NCI-H446 (cell line): Measurements from ENCODE around the gene SEC23B.
A peak's percentile ranks its signal among the peaks of the same experiment; 100 is the strongest.
"Not testable (repeated sequence)": the region's sequence is repeated elsewhere in the genome, so short reads cannot be mapped to it uniquely, and the experiment has no call there.

Experiments used
- DNase-seq, 2 experiments: peaks; one replicate each; lab custom pipeline; 2025; lab: John Stamatoyannopoulos, UW

Gene SEC23B

GRCh38 chr20:18524646-18525045, 16.9 kb downstream of the SEC23B start:
- DNase-seq = no peak

- DNase-seq = not testable (repeated sequence)
Measured at GRCh38 chr20:18526761-18527160, 19.0 kb downstream of the SEC23B start.

- DNase-seq = no peak
Measured at GRCh38 chr20:18527339-18527738, 19.6 kb downstream of the SEC23B start.

- DNase-seq = no peak
Measured at GRCh38 chr20:18527836-18528235, 20.1 kb downstream of the SEC23B start.

- DNase-seq = no peak
Measured at GRCh38 chr20:18529041-18529440, 21.3 kb downstream of the SEC23B start.

- no peak for DNase-seq
Measured at GRCh38 chr20:18532626-18533025, 24.9 kb downstream of the SEC23B start.

GRCh38 chr20:18533491-18533890, 25.8 kb downstream of the SEC23B start:
- no peak for DNase-seq

- DNase-seq = no peak
Measured at GRCh38 chr20:18533978-18534644, 26.4 kb downstream of the SEC23B start.

- no peak for DNase-seq
Measured at GRCh38 chr20:18537651-18538050, 29.9 kb downstream of the SEC23B start.

- DNase-seq = no peak
Measured at GRCh38 chr20:18541741-18542140, 34.0 kb downstream of the SEC23B start.

GRCh38 chr20:18543216-18543615, 35.5 kb downstream of the SEC23B start:
- DNase-seq = no peak

GRCh38 chr20:18543932-18544331, 36.2 kb downstream of the SEC23B start:
- peak; percentile 78 to 89 for DNase-seq

- DNase-seq = no peak
Measured at GRCh38 chr20:18545566-18545965, 37.8 kb downstream of the SEC23B start.

GRCh38 chr20:18548465-18548864, 40.7 kb downstream of the SEC23B start:
- DNase-seq = no peak

GRCh38 chr20:18553746-18554145, 46.0 kb downstream of the SEC23B start:
- no peak for DNase-seq

GRCh38 chr20:18566892-18567738, 59.4 kb downstream of the SEC23B start, which contains the start of gene SMIM26:
SMIM26 (plus strand) TSS chr20:18567432; CDS start chr20:18567479, 47 bp downstream.
- peak; percentile 80 to 93 for DNase-seq

GRCh38 chr20:18567739-18568091, 60.0 kb downstream of the SEC23B start:
- no peak for DNase-seq

GRCh38 chr20:18571009-18571408, 63.3 kb downstream of the SEC23B start:
- DNase-seq = no peak

GRCh38 chr20:18571578-18571977, 63.8 kb downstream of the SEC23B start:
- no peak for DNase-seq

- DNase-seq = no peak
Measured at GRCh38 chr20:18577942-18578341, 70.2 kb downstream of the SEC23B start.

GRCh38 chr20:18578581-18578980, 70.8 kb downstream of the SEC23B start:
- no peak for DNase-seq

- DNase-seq = no peak
Measured at GRCh38 chr20:18580012-18580411, 72.3 kb downstream of the SEC23B start.

- no peak for DNase-seq
Measured at GRCh38 chr20:18585134-18585533, 77.4 kb downstream of the SEC23B start.
